GM21717 (cell line): ENCODE data around the gene S100A10.

ENCODE experiments used
- ATAC-seq: cut with Tn5 transposase; IDR thresholded peaks from one replicate; pipeline ENCODE4 v1.9.1; 2021; ENCODE audit warnings: mild to moderate bottlenecking, moderate library complexity; ENCODE audit not compliant: unreplicated experiment

The S100A10 gene

DNA sequence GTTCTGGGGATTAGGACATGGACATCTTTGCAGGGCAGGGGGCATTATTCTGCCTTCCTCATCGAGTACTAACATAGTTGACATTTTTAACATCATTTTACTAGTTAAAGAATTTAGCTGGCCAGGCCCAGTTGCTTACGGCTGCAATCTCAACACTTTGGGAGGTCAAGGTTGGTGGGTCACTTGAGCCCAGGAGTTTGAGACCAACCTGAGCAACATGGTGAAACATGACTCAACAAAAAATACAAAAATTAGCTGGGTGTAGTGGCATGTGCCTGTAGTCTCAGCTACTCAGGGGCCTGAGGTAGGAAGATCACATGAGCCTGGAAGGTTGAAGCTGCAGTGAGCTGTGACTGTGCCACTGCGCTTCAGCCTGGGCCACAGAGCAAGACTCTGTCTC, 54.5 kb downstream of the S100A10 start:
- ATAC-seq: no peak

DNA sequence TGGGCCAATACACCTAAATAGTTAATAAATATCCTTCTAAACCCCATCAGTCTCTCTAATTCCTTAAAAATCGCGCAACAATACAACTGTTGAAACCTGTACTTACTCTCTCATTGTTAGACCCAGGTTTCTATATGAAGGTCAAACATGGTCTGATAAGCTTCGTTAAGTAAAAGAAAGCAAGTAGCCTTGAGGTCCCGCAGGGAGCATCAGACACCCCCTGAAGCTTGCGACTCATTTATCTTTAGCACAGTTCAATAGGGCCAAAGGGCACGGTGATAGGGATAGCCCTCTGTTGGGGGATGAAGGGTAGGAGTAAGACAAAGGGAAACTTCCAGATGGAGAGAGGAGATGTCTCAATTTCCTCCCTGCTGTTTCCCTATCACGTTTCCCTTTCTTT, 57.0 kb downstream of the S100A10 start:
- ATAC-seq: no peak

DNA sequence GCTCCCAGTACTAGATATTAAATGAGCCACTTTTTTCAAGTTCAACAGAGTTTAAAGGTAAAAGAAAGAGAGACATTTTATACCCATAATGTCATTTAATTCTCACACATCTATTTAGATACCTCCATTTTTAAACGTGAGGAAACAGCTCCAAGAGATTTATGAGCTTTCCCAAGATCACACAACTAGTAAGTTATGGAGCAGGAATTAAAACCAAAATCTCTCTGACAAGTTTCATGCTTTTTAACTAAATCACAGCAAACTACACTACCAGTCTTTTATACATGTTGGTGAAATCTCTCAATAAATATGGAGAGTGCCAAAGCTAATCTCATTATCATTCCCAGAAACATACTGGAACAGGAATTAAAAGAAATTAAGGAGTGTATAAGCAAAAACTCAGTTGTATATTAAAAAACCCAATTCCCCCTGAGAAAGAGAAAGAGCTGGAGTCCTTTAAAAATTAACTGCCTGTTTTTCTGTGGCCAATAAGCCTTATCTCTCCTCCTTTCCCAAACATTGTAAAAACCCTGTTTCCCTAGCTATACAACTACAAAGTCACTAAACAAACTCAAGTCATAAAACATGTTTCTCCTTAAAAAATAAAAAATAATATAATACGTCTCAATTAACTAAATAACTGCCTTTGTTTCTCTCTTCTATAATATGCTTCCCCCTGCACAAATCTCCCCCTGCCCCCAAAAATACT, 57.6 kb downstream of the S100A10 start:
- no peak for ATAC-seq

DNA sequence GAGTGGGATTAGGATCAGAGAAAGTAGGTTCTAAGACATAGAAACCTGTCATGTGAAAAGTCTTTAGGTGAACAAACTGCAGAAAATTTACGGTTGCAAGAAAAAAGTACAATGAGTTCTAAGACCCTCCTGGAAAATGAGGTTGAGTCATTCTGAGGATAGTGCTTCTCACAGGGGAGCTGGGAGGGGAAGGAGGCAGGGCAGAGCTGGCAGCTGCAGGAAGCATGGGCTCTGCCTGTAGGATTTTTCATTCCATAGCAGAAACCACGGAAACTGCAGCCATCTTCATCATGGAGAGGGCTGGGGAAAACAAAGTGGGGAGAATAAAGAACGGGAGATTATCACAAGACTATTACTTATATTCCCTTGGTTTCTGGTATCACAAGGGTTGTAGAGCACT, 58.5 kb downstream of the S100A10 start:
- no peak for ATAC-seq

DNA sequence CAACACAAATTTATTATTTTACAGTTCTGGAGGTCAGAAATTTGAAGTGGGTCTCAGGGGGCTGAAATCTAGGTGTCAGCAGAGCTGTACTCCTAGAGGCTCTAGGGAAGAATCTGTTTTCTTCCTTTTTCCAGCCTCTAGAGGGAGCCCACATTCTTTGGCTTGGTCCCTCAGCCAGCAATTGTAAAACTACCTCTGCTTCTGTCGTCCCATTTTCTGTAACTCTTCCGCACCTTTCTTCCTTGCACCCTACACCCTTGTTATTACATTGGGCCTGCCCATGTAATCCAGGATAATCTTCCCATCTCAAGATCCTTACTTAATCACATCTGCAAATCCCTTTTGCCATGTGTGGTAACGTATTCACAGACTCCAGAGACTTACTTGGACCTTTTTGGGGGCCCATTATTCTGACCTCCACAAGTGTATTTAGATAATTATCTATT, 59.6 kb downstream of the S100A10 start:
- no peak for ATAC-seq
